Endothelial cell of umbilical vein (primary cell): ENCODE data around the gene SFXN2. TPM values are rescaled to one million over a fixed set of nuclear protein-coding genes. Genes with fewer than 3 reads are reported as not detected.

Experiments used
- BruUV-seq: library from RNA; stranded (reverse); fragments of 400-500 nt; replicated peaks from 2 replicates; lab custom pipeline; 2021; lab: Mats Ljungman, UMichigan
- CTCF ChIA-PET: fragments of 300-600, 350-600 bp; sonication (Branson Sonifier 250); formaldehyde crosslinking; loops from one replicate; lab custom pipeline; 2021; ENCODE audit warnings: antibody characterized with exemption, inconsistent platforms; lab: Charles Lee
- POLR2A ChIA-PET: fragments of 300-600, 350-600 bp; sonication (Branson Sonifier 250); formaldehyde crosslinking; loops from one replicate; lab custom pipeline; 2021; ENCODE audit warnings: antibody characterized with exemption, inconsistent platforms; lab: Charles Lee
- DNase-seq: peaks from one replicate; pipeline ENCODE4 v3.0.0-alpha.2; 2011; ENCODE audit warnings: low read depth, low spot score
- FAIRE-seq: peaks from 2 replicates; lab custom pipeline; 2011; peaks lifted over from hg19 to GRCh38; lab: Jason Lieb, UNC
- H2AFZ ChIP-seq: 2 replicates; pipeline ENCODE4 v1.6.0; 2012; ENCODE audit warnings: low read depth, low read length, control low read depth, inconsistent platforms
- H3K27ac ChIP-seq: 2 replicates; pipeline ENCODE4 v1.5.1; 2011; ENCODE audit warnings: low read depth, mild to moderate bottlenecking, control low read depth, low read length, moderate library complexity; ENCODE audit not compliant: insufficient read depth
- H3K27me3 ChIP-seq, 2 experiments: 2 replicates each; pipeline versions ENCODE4 v1.6.0 to v1.6.1; 2011; ENCODE audit warnings: low read length in 2 of 2, mixed read lengths in 1 of 2; ENCODE audit not compliant: control insufficient read depth in 2 of 2, insufficient read depth in 2 of 2
- H3K36me3 ChIP-seq, 2 experiments: 2 replicates in 1 of 2; 3 replicates in 1 of 2; pipeline ENCODE4 v1.5.1; 2011; ENCODE audit warnings: low read length in 2 of 2, mild to moderate bottlenecking in 1 of 2, moderate library complexity in 1 of 2; ENCODE audit not compliant: control insufficient read depth in 2 of 2, insufficient read depth in 2 of 2; ENCODE audit errors: extremely low read depth in 1 of 2
- H3K4me1 ChIP-seq: 3 replicates; pipeline ENCODE4 v1.5.1; 2011; ENCODE audit warnings: mild to moderate bottlenecking, low read length; ENCODE audit not compliant: control insufficient read depth, insufficient read depth; ENCODE audit errors: extremely low read depth
- H3K4me2 ChIP-seq: 2 replicates; pipeline ENCODE4 v1.6.1; 2011; ENCODE audit warnings: low read length, control low read depth, mixed read lengths; ENCODE audit not compliant: insufficient read depth
- H3K4me3 ChIP-seq, 3 experiments: fragments of 200-600 bp in 1 of 3; sonication (generic), shearing (Covaris generic) in 1 of 3; replicated peaks in 1 of 3; 2 replicates each; pipeline ENCODE4 v1.5.1; 2011 to 2016; ENCODE audit warnings: control low read depth in 3 of 3, low read length in 3 of 3, mild to moderate bottlenecking in 2 of 3, inconsistent platforms in 1 of 3, low read depth in 1 of 3, moderate library complexity in 1 of 3; ENCODE audit not compliant: insufficient read depth in 1 of 3
- H3K79me2 ChIP-seq: 2 replicates; pipeline ENCODE4 v1.6.0; 2012; ENCODE audit warnings: low read length, inconsistent platforms; ENCODE audit not compliant: control insufficient read depth, insufficient read depth
- H3K9ac ChIP-seq: replicated peaks from 2 replicates; pipeline ENCODE3; 2011; ENCODE audit warnings: low read length, control low read depth; ENCODE audit not compliant: insufficient read depth; ENCODE audit errors: extremely low read depth
- H3K9me1 ChIP-seq: replicated peaks from 3 replicates; pipeline ENCODE4 v1.6.0; 2011; ENCODE audit warnings: mild to moderate bottlenecking, low read length; ENCODE audit not compliant: control insufficient read depth, insufficient read depth; ENCODE audit errors: extremely low read depth
- H3K9me3 ChIP-seq: replicated peaks from 2 replicates; pipeline ENCODE4 v1.5.1; 2012; ENCODE audit warnings: low read length, inconsistent platforms; ENCODE audit not compliant: control insufficient read depth, insufficient read depth
- H4K20me1 ChIP-seq: replicated peaks from 2 replicates; pipeline ENCODE3; 2011; ENCODE audit warnings: mild to moderate bottlenecking, low read length; ENCODE audit not compliant: control insufficient read depth, insufficient read depth; ENCODE audit errors: extremely low read depth
- EZH2 ChIP-seq: IDR thresholded peaks from 2 replicates; pipeline ENCODE4 v1.6.1; 2012; ENCODE audit warnings: borderline replicate concordance, low read depth, mild to moderate bottlenecking, moderate library complexity, low read length, inconsistent platforms; ENCODE audit not compliant: severe bottlenecking
- FOS ChIP-seq: IDR thresholded peaks from 2 replicates; pipeline ENCODE4 v1.6.1; 2011; ENCODE audit warnings: mild to moderate bottlenecking, low read length, moderate library complexity, borderline replicate concordance; ENCODE audit not compliant: insufficient read depth
- JUN ChIP-seq: IDR thresholded peaks from 2 replicates; pipeline ENCODE4 v1.6.1; 2011; ENCODE audit warnings: borderline replicate concordance, low read depth; ENCODE audit not compliant: insufficient read length, insufficient read depth
- MAX ChIP-seq: IDR thresholded peaks from 2 replicates; pipeline ENCODE4 v1.6.1; 2011; ENCODE audit not compliant: insufficient read depth, insufficient read length
- MYC ChIP-seq: IDR thresholded peaks from one replicate; pipeline ENCODE4 v1.6.1; 2011; ENCODE audit warnings: mild to moderate bottlenecking, low read depth, low read length
- POLR2A ChIP-seq: IDR thresholded peaks from 2 replicates; pipeline ENCODE4 v1.6.1; 2012; ENCODE audit warnings: low read depth, mild to moderate bottlenecking, control low read depth, low read length
- dilution Hi-C: fragments of 300-500 bp; cut with MboI; formaldehyde crosslinking; loops from one replicate; pipeline ENCODE4 v1.15.0; 2019; ENCODE audit warnings: low sequenced_read_pairs; ENCODE audit not compliant: extremely low pct_ligation_motif_present
- intact Hi-C: fragments of 100-400 bp; cut with micrococcal nuclease; formaldehyde crosslinking; loops from one replicate; pipeline ENCODE4 v1.10.0; 2022
- polyA plus RNA-seq, 4 experiments: library from polyadenylated mRNA; depleted of rRNA in 3 of 4; stranded (reverse) in 3 of 4; unstranded in 1 of 4; fragments of >200 nt; gene quantifications; 2 replicates each; pipeline versions ENCODE4 v1.2.1 to v1.2.3, GENCODE V29; 2011 to 2012; ENCODE audit warnings: missing spikeins in 1 of 4
- total RNA-seq: library from RNA; stranded (reverse); gene quantifications from 2 replicates; pipeline ENCODE4 v1.2.3, GENCODE V29; 2021
- TF ChIP-seq, protein P1 (sequence below), 2 donors: IDR thresholded peaks; 1 replicate in 1 of 2; 2 replicates in 1 of 2; pipeline ENCODE4 v1.5.1; 2011; ENCODE audit warnings: low read length in 2 of 2, mild to moderate bottlenecking in 2 of 2, moderate library complexity in 2 of 2, control low read depth in 1 of 2, inconsistent platforms in 1 of 2, low read depth in 1 of 2; ENCODE audit not compliant: insufficient read depth in 1 of 2; ENCODE audit errors: extremely low read depth in 1 of 2

The SFXN2 gene
- total and polyA plus RNA-seq, 2 donors (not counting 3 experiments of a cell fraction or from before 2014, with no cell fraction given): 9.8 to 17.0 TPM

DNA sequence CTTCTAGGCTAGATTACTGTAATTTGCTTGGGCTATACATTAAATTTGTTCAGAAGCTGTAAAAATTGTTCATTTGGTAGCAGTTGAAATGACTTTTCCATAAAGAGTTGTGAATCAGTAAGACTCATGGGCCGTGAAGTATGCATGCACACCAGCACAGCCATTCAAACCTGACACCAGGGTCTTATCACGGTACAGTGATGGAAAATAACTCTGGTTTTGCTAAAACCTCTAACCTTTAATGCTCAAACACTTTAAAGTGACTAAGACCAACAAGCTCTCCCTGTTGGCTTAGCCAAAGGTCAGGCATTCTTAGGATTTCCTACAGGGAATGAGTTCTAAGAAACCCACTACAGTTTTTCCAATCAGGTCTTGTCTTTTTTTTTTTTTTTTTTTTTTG is 11.7 kb upstream of the SFXN2 start:
- no peak for DNase-seq
- no peak overlapping the region for H2AFZ ChIP-seq
- FAIRE-seq: no peak
- CTCF ChIA-PET: no interaction called here
- no peaks in the 10 kb centered on the region for H3K9me3 ChIP-seq
- dilution Hi-C loops (no loop called here), intact Hi-C loops (no loop called here)
- no peaks in the 10 kb centered on the region for H3K27me3 ChIP-seq
- H3K4me2 ChIP-seq: no peak overlapping the region
- H3K4me1 ChIP-seq: no peaks in the 10 kb centered on the region
- H3K36me3 ChIP-seq: peaks cover 0 to 3% of the 10 kb centered on the region in 2 experiments
- TF ChIP-seq POLR2A (no peak), JUN (no peak), EZH2 (no peak), FOS (no peak)
- TF ChIP-seq, protein P1, sequence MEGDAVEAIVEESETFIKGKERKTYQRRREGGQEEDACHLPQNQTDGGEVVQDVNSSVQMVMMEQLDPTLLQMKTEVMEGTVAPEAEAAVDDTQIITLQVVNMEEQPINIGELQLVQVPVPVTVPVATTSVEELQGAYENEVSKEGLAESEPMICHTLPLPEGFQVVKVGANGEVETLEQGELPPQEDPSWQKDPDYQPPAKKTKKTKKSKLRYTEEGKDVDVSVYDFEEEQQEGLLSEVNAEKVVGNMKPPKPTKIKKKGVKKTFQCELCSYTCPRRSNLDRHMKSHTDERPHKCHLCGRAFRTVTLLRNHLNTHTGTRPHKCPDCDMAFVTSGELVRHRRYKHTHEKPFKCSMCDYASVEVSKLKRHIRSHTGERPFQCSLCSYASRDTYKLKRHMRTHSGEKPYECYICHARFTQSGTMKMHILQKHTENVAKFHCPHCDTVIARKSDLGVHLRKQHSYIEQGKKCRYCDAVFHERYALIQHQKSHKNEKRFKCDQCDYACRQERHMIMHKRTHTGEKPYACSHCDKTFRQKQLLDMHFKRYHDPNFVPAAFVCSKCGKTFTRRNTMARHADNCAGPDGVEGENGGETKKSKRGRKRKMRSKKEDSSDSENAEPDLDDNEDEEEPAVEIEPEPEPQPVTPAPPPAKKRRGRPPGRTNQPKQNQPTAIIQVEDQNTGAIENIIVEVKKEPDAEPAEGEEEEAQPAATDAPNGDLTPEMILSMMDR (IDR thresholded peaks at IDR 0.05; ENCODE audit: extremely low read depth in 1 of 2, insufficient read depth in 1 of 2, low read depth in 1 of 2, low read length in 2 of 2): no peak
- no peak overlapping the region for H3K27ac ChIP-seq
- BruUV-seq: no TSS peak
- H3K4me3 ChIP-seq: no peak overlapping the region
- POLR2A ChIA-PET: interaction anchor here (0.7 kb wide), 1 partner anchor 461 kb away, joined by 5 read pairs; no protein-coding TSS in a partner anchor
- H3K9me1 ChIP-seq: no peaks in the 10 kb centered on the region
- H4K20me1 ChIP-seq: no peaks in the 10 kb centered on the region
- no peaks in the 10 kb centered on the region for H3K79me2 ChIP-seq
- no peak overlapping the region for H3K9ac ChIP-seq

GRCh38 chr10:102704915-102705314 is 9.5 kb upstream of the SFXN2 start:
- Histone ChIP-seq H3K9me3 (no peaks in the 10 kb centered on the region), H3K9me1 (no peaks in the 10 kb centered on the region), H3K27ac (no peak overlapping the region), H2AFZ (no peak overlapping the region), H3K27me3 (no peaks in the 10 kb centered on the region), H3K36me3 (no peaks in the 10 kb centered on the region), H3K4me2 (no peak overlapping the region), H4K20me1 (no peaks in the 10 kb centered on the region), H3K9ac (no peak overlapping the region), H3K4me1 (no peaks in the 10 kb centered on the region), H3K79me2 (no peaks in the 10 kb centered on the region), H3K4me3 (no peak overlapping the region)
- no TSS peak for BruUV-seq
- FAIRE-seq (no peak), DNase-seq (no peak)
- POLR2A ChIA-PET: no interaction called here
- TF ChIP-seq FOS: no peak
- no peak for TF ChIP-seq MAX
- no peak for TF ChIP-seq MYC
- CTCF ChIA-PET: no interaction called here
- intact Hi-C loops: no loop called here
- dilution Hi-C loops: no loop called here
